Hypothalamus (tissue), 51 donors: ENCODE measurements around the gene DUSP8.
A peak's percentile ranks its signal among the peaks of the same experiment; 100 is the strongest.
"Not testable (repeated sequence)": the region's sequence is repeated elsewhere in the genome, so short reads cannot be mapped to it uniquely, and the experiment has no call there.

Experiments
- DNase-seq, 51 donors: peaks; one replicate each; lab custom pipeline; 2025; lab: John Stamatoyannopoulos, UW

The DUSP8 gene

DNA sequence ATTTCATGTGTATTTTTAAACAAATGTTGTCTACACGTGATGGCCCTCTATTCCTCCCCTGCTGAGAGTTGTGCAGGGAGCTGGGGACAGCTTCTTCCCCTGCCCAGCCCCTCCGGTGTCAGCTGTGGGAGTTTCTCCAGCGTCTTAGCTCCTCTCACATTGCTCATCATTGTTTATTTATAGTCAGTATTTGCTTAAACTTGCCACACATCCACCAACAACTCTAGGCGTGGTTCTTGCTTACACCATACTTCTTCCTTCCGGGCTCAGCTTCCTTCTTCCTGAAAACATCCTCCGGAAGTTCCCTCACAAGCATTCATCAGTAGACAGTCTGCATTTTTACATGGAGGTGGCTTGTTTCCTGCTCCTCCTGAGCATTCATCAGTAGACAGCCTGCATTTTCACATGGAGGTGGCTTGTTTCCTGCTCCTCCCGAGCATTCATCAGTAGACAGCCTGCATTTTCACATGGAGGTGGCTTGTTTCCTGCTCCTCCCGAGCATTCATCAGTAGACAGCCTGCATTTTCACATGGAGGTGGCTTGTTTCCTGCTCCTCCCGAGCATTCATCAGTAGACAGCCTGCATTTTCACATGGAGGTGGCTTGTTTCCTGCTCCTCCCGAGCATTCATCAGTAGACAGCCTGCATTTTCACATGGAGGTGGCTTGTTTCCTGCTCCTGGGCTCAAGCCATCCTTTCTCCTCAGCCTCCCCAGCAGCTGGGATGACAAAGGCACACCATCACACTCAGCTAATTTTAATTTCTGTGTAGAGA is 17.3 kb upstream of the DUSP8 start:
- not testable (repeated sequence) for DNase-seq

DNA sequence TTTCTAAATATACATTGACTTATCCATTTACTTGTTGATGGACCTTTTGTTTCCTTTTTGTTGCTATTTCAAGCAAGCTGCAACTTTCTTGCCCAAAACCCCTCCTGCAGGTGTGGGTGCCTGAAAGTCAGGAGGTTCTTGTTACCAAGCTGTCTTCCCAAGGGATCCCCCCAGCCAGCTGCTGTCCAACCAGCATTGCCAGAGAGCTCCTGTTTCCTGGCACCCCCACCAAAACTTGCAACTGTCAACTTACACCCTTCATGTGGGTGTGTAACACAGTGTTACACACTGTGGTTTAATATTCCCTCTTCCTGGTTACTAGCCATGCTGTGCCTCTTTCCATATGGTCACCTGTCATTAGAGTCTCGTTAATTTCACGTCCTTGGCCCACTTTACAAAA is 14.6 kb upstream of the DUSP8 start:
- no peak for DNase-seq

DNA sequence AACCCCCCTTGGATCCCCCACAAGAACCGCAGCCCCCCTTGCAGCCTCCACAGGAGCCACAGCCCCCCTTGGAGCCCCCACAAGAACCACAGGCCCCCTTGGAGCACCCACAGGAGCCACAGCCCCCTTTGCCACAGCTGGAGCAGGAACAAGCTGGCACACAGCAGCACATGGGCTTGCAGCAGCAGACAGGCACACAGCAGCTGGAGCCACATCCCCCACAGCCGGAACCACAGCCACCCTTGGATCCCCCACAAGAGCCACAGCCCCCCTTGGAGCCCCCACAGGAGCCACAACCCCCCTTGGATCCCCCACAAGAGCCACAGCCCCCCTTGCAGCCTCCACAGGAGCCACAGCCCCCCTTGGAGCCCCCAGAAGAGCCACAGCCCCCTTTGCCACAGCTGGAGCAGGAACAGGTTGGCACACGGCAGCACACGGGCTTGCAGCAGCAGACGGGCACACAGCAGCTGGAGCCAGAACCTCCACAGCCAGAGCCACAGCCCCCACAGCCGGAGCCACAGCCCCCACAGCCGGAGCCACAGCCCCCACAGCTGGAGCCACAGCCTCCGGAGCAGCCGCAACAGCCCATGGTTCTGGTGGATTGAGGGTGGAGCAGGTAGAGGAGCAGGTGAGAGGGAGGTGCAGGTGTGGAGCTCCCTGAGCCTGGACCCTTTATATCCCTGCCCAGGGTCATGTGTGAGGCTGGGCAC is 12.7 kb upstream of the DUSP8 start, which contains the start of gene KRTAP5-1:
Gene KRTAP5-1, minus strand, starts transcription at position 623 of the 710 bp plus-strand sequence. Its CDS starts 34 bp downstream, at position 589.
- not testable (repeated sequence) for DNase-seq

DNA sequence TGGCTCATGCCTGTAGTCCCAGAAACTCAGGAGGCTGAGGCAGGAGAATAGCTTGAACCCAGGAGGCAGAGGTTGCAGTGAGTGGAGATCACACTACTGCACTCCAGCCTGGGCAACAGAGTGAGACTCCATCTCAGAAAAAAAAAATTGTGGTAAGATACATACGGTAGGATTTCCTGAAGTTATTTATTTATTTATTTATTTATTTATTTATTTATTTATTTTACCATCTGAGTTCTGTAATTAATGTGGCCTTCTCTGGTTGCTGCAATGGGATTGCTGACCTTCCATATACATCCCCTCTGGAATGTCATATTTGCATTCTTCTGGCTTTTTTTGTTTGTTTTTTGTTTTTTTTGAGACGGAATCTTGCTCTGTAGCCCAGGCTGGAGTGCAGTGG is 10.8 kb upstream of the DUSP8 start:
- not testable (repeated sequence) for DNase-seq

DNA sequence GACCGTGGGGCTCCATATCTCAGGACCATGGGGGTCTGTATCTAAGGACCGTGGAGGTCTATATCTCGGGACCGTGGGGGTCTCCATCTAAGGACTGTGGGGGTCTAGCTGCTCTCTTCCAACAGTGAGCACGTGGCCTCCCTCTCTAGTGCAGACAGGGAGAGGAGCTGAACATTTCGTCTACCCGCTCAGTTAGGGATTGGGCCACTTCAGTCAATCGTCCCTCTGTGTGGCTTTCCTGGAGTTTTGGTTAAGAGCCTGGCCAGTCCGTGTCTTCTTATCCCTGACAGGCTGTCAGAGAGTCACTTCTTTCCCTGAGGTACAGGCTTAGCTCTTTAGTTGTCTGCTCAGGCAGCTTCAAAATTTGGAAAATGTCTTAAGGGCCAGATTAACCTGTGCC is 9.9 kb upstream of the DUSP8 start:
- no peak for DNase-seq

DNA sequence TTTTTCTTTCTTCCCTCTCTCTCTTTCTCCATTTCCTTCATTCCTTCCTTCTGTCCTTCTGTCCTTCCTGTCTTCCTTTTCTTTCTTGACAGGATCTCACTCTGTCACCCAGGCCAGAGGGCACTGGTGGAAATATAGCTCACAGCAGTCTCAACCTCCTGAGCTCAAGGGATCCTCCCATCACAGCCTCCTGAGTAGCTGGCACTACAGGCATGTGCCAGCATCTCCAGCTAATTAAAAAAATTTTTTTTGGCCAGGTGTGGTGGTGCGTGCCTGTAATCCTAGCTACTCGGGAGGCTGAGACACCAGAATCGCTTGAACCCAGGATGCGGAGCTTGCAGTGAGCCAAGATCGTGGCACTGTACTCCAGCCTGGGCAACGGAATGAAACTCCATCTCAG is 4.8 kb upstream of the DUSP8 start:
- DNase-seq: no peak

DNA sequence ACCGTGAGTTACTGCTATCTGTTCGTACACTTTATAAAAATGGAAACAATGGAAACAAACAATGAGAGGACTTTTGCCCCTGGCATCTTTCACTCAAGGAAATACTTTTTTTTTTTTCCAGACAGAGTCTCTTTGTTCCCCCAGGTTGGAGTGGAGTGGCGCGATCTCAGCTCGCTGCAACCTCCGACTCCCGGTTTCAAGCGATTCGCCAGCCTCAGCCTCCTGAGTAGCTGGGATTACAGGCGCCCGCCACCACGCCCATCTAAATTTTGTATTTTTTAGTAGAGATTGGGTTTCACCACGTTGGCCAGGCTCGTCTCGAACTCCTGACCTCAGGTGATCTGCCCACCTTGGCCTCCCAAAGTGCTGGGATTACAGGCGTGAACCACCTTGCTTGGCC is 3.7 kb upstream of the DUSP8 start:
- DNase-seq: not testable (repeated sequence)

DNA sequence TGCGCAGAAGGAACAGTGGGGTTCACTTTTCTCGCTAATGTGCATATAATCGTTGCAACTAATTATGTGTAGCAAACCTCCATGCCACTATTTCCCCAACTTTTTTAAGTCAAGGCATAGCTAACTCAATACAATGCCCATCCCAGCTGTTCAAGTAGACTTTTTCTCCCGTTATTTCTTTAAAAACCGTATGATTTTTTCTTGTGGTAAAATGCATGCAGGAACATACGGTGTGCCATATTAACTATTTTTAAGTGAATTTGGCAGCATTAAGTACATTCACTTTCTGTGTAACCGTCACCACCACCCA is 2.8 kb upstream of the DUSP8 start:
- DNase-seq: peak in 1 of 51 donors; percentile 60

DNA sequence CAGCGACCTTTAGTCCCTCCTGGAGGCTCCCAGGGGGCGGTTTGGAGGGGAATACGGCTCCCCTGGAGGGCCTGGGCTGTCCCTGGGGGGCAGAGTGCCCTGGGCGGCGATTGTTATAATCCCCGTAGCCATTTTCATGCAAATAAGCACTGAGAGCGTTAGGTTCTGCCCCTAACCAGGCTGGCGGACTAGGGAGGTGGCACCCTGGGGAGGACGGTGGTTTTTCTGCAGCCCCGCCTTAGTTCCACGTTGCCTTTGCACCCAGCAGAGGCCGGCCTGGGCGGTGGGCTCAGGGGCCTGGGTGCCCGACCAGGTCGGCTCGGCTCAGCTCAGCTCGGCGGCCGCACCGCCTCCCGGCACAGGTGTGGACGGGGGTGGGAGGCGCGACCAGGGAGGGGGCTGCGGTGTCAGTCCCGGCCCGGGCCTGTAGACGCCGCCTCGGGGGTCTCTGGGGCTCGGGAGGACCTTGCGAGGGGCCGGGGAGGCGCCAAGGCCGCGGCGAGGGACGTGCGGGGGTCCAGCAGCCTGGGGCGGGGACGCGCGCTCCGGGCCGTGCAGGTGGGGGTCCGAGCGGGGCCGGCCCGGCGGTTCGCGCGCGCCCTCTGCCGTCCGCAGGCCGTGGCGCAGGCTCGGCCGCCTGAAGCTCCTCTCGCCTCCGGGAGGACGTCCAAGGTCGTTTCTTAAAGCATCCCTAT is 2.3 kb upstream of the DUSP8 start:
- DNase-seq: peak in 27 of 51 donors; percentile 20 to 80 (median 51)

DNA sequence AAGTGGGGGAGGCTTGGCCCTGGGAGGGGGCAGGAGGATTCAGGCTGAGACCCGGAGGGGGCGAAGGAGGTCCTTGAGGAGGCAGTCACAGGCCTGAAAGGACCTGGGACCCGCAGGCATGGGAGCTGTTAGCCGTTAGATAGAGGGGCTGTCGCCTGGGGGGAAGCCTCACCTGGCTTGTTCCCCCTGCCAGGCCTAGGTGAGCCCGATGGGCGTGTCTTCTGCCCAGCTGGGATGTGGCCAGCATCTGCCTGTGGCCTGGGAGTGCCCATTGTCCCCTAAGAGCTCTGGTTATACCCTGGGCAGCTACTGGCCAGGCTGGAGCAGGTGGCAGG is 1.8 kb upstream of the DUSP8 start:
- no peak for DNase-seq

DNA sequence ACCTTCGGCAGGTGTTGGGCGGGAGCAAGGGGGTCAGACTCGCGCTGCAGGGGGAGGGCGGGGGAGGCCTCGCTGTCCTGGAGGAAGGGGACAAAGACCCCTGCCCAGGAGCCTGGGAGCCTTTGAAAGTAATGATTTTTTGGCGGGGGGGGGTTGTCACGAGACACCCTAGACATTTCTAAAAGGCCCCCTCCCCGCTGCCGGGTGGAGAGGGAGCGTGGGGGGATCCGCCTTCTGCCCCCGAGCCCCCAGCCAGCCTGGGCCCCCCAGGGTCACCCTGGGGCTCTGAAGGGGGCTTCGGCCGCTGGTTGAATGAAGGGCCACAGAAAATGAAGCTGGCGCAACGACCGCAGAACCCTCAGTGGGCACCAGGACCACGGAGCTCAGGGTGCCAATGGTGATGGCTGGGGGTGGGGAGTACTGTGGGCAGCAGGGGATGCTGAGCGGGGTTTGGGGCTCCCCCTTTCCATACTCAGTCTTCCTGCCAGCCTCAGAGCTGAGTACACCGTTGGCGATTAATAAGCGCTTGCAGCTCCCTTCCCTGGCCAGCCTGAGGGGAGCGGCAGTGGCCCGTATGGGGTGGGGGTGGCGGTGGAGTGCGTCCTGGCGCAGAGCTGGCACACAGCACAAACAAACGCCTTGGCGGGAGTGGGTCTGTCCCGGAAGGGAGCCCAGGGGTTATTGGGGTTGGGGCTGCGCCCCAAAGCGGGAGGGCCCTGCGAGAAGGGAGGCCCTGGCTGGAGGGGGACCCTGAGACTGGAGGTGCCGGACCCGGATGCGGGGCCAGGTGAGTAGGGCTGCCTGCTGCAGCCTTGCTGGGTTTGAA is 1.2 kb upstream of the DUSP8 start:
- DNase-seq: peak in 9 of 51 donors; percentile 27 to 61 (median 38)

DNA sequence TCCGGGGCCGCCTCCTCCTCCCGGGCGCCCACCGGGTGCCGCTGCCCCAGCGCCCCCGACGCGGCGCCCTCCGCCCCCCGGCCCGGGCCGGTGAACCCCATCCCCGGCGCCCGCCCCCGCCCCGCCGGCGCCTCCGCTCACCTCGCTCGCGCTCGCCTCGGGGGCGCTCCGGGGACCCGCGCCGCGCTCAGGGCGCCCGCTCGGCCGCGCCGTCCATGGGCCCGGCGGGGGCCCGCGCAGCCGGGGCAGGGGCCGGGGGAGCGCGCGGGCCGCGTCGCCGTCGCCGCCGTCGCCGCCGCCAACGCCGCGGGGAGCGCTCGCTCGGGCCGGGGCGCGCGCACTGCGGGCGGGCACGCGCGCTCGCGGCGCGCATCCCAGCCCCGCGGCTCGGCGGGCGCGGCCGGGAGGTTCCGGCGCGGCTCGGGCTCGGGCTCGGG is 293 bp downstream of the DUSP8 start:
- DNase-seq: no peak

DNA sequence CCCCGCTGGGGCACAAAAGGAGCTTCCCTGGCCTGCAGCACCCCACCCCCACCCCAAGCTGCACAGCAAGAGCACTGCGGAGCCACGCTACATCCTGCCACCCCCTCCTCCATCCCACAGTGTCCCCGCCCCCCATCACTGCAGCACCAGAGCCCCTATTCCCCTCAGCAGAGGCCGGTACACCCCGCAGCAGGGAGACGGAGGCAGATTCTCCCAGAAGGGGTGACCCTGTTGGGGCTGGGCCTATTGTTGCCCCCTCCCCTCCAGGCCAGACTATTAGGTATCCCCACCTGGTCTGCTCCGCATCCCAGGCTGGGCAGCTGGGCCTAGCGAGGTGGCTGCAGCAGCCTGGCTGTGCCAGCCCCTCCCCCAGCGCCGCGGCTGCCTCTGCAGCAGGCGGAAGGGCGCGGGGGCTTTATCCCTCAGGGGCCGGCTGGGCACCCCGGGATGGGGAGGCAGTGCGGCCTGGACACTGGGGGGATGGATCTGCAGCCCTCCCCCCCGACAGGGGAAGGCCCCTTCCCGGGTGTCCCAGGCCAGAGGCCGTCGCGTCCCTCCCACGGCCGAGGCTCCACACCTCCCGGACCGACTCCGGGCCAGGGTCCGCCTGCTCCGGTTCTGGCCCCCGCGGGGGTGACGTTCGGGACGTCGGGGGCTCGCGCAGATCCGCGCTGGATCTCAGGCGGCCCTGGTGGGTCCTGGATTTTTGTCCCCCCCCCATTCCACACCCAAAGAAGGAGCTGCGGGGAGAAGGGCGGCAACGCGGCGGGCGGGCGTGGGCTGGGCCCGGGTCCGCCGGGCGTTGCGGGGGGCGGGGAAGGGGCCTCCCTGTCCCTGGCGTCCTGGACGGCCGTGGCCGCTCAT is 943 bp downstream of the DUSP8 start:
- DNase-seq: peak in 6 of 51 donors; percentile 19 to 58 (median 52)

DNA sequence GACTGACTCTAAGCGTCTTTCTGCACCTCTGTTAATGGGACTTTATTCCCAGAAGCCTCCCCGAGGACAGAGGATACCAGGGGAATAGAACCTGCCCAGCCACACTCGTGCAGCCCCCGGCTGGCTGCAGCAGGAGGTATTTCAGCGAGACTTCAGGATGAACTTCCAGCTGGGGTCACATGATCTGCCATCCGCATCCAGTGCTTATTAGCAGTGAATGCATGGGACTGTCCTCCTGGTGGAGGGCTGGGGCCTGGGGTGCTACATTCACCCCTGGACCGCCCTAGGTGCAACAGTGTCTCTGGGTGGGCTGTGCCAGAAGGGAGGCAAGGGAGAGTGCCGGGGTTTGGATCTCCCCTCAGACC is 1.6 kb downstream of the DUSP8 start:
- no peak for DNase-seq

DNA sequence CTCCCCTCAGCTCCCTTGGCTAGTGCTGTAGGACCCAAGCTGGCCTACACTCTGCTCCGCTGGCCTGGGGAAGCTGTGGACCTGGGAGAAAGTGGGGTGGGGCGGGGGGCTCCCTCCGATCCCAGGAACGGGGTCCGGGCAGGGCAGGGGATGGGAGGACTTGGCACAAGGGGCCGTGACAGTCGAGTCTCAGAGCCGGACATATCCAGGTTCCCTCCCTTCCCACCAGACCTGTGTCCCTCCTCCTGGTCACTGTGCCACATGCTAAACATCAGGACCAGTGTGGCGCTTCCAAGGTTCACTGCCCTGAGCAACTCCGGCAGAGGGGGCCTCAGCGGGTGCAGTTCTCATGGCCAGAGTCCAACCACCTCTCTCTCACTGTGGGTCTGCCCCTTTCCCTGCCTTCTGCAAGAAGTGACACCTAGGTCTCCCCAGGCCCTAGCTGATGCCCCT is 2.0 kb downstream of the DUSP8 start:
- peak in 1 of 51 donors; percentile 20 for DNase-seq

DNA sequence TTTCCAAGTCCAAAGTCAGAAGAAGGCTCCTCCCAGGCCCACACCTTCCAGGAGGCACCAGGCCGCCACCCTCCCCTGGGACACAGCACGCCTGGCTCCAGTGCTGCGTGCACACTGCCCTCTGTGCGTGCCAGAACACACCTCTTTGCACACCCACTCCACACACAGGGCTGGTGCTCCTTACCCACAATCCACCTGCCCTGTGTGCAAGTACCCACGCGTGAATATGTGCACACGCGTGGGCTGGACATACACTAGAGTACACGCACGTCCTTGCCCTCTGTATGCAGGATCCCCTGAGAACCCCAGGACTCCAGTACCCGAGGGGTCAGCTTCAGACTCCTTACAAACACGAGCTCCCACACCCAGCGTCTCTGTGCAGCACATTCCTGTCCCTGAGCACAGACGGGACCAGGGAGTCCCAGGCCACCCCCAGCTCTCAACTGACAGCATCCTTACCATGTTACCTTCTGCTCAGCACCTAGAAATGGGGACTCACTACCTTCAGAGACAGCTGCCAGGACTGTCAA is 2.8 kb downstream of the DUSP8 start:
- peak in 1 of 51 donors; percentile 36 for DNase-seq

DNA sequence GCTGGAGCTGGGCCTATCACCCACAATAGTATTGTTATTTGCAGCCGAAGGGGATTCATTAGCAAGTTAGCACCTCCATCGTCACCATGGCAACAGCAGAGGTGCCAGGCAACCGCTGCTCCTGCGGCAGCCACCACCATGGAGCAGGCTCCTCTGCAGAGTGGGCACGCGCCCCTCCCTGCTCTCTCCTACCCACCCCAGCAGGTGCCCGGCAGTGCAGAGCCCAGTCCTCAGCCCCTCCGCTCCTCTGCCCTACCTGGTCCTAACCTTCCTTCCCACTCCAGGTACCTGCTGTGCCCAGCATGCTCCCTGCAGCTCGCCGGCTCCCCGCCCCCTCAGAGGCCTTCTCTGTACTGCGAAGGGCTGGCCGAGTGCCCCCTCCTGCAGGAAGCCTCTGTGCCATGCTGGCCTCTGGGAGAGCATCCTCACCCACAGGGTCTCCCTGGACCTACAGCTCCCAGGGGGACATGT is 3.6 kb downstream of the DUSP8 start:
- DNase-seq: peak in 18 of 51 donors; percentile 22 to 73 (median 42)

DNA sequence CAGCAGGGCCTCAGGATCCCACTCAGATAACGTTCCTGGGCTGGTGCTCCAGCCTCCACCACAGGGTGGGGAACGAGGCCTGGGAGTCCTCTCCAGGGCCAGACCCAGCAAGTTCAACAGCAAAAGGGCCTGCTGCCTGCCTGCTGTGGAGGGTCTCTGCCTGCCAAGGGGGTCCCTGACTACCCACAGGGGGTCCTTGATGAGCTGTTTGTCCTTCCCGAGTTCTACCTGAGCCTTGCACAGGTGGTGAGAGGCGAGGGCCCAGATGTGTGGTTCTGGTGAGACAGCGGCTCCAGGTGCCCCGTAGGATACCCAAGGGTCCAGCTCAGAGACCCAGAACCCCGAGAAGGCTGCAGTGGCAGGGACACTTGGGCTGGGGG is 4.4 kb downstream of the DUSP8 start:
- no peak for DNase-seq

DNA sequence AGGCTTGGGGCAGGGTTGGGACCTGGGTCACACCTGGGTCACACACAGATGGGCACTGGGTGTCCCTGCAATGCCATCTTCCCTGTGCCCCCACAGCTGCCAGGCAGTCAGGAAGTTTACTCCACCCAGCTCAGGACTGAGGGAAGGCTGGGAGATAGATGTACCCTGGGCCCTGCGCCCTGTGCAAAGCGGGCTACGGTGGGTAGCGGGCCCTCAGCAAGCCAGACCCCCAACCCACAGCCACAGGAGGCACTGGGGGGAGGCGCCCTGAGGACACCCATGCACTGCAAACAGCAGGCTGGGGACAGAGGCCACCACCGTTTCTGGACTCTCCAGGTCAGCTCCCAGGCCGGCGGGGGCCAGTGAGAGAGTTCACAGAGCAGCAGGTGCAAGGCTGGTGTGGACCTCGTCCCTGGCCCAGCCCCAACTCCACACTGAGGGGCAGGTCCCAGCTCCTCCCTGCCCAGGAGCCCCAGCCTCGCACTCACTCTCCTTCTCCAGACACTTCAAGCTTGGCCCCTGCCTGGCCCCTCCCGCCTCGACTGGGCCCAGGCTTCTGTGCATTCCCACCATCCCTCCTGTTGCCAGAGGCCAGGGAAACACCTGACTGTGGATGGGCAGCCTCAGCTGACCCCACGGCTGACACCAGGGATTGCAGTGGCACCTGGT is 4.9 kb downstream of the DUSP8 start:
- DNase-seq: no peak
